ENCODE data around the gene BRINP2. TPM values are rescaled to one million over a fixed set of nuclear protein-coding genes. Genes with fewer than 3 reads are reported as not detected.

Gene BRINP2
- total RNA-seq, 4 donors from 2014 or later = 0.42 to 1.7 (median 0.70) TPM

DNA sequence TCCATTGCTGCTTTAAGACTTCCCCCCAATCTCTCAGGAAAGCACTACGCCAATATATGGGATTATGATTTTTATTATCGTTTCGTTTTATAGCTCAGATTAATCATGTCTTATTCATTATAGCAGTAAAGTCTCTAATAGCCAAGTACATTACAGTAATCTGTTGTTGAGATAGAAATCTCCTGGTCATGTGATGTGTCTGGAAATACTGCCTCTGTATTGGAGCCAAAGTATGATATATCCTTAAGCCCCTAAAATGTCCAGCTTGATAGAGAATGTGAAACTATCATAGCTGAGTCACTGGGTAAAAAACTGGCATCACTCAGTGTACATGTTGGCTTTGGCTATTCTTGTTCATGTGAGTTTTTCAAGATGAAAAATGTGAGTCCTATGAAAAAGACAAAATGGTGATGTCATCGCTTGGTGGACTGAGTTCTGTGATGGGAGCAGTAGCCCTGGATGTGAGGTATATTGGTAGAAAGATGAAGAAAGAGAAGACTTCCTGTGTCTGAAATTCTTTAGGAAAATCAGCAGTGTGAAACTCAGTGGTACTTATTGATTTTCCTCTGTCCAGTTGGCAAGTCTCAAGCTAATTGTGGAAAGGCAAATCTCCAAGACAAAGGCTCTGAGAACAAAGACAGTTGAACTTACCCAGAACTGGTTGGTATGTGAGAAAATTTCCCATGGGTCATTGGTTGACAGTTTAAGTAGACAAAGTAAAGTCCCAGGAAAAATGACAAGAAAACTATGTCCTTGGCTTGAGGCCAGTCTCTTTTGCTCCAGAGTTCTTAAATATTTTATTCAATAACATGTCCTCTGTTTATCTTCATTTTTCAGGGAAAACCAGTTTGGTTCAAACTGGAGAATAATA, 76.2 kb downstream of the BRINP2 start:
- Histone ChIP-seq H3K4me3 (peak overlapping the region in 1 of 4 donors; percentile 14), H3K27me3 (no peaks in the 10 kb centered on the region), H3K36me3 (no peaks in the 10 kb centered on the region), H3K27ac (replicated peaks in 1 of 4) (peak overlapping the region; percentile 67 to 79 (median 73)), H3K9me3 (no peaks in the 10 kb centered on the region), H3K4me1 (peaks cover 0 to 50% (median 40%) of the 10 kb centered on the region in 4 donors)
- WGBS = 65% methylated on average over 4 of the region's 4 CpGs
- intact Hi-C loops (cut with DNase I) = no loop called here
- no peak for DNase-seq (ENCODE audit: extremely low spot score)
- TF ChIP-seq POLR2AphosphoS5 (IDR thresholded peaks at IDR 0.05) (peak; percentile 8 to 76), EP300 (IDR thresholded peaks at IDR 0.05) (no peak)

DNA sequence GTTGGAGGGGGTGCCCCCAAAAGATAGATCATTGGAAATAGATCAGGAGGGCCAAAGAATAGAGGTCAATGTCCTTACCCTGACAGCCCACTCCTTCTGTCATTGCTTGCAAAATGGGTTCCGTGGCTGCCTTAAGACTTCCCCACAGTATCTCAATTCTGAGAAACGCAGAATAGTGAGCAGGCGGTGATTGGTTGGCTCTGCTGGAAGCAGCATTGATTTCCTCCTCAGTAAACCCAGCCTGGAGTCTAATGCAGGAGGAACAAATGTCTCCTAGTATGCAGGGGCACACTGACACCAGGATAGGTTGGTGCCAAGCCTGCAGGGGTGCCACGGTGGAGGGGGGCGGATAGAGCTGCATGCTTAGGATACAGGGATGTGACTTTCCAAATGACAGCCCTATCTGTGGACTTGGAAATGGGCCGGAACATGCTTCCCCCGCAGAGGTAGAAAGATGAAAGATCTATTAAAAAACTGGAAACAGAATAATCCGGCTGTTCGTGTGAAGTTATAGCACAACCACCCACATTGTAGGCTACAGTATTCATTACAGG, 76.9 kb downstream of the BRINP2 start:
- WGBS = 78% methylated on average over 9 of the region's 9 CpGs
- H3K4me3 ChIP-seq = peak overlapping the region in 1 of 4 donors; percentile 14
- H3K9me3 ChIP-seq = no peaks in the 10 kb centered on the region
- H3K27me3 ChIP-seq = no peaks in the 10 kb centered on the region
- no peak for TF ChIP-seq POLR2AphosphoS5 (IDR thresholded peaks at IDR 0.05)
- TF ChIP-seq, protein P1, sequence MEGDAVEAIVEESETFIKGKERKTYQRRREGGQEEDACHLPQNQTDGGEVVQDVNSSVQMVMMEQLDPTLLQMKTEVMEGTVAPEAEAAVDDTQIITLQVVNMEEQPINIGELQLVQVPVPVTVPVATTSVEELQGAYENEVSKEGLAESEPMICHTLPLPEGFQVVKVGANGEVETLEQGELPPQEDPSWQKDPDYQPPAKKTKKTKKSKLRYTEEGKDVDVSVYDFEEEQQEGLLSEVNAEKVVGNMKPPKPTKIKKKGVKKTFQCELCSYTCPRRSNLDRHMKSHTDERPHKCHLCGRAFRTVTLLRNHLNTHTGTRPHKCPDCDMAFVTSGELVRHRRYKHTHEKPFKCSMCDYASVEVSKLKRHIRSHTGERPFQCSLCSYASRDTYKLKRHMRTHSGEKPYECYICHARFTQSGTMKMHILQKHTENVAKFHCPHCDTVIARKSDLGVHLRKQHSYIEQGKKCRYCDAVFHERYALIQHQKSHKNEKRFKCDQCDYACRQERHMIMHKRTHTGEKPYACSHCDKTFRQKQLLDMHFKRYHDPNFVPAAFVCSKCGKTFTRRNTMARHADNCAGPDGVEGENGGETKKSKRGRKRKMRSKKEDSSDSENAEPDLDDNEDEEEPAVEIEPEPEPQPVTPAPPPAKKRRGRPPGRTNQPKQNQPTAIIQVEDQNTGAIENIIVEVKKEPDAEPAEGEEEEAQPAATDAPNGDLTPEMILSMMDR (IDR thresholded peaks at IDR 0.05) = no peak
- intact Hi-C loops (cut with DNase I) = no loop called here
- H3K4me1 ChIP-seq = peaks cover 0 to 50% (median 40%) of the 10 kb centered on the region in 4 donors
- no peak for DNase-seq (ENCODE audit: extremely low spot score)
- peak overlapping the region; percentile 67 to 79 (median 73) for H3K27ac ChIP-seq (replicated peaks in 1 of 4)
- no peaks in the 10 kb centered on the region for H3K36me3 ChIP-seq

GRCh38 chr1:177248258-177248657, 77.5 kb downstream of the BRINP2 start:
- 79% methylated on average over 5 of the region's 5 CpGs for WGBS
- intact Hi-C loops (cut with DNase I) = no loop called here
- TF ChIP-seq POLR2A (IDR thresholded peaks at IDR 0.05; ENCODE audit: low read depth) = no peak
- TF ChIP-seq EP300 (IDR thresholded peaks at IDR 0.05) = no peak
- TF ChIP-seq, protein P1 (IDR thresholded peaks at IDR 0.05) = no peak
- Histone ChIP-seq H3K4me1 (peaks cover 0 to 50% (median 40%) of the 10 kb centered on the region in 4 donors), H3K36me3 (no peaks in the 10 kb centered on the region), H3K9me3 (no peaks in the 10 kb centered on the region), H3K27ac (replicated peaks in 1 of 4) (peak overlapping the region in 3 of 4 donors; percentile 70 to 79 (median 76)), H3K27me3 (no peaks in the 10 kb centered on the region), H3K4me3 (no peak overlapping the region)
- DNase-seq (ENCODE audit: extremely low spot score) = no peak

DNA sequence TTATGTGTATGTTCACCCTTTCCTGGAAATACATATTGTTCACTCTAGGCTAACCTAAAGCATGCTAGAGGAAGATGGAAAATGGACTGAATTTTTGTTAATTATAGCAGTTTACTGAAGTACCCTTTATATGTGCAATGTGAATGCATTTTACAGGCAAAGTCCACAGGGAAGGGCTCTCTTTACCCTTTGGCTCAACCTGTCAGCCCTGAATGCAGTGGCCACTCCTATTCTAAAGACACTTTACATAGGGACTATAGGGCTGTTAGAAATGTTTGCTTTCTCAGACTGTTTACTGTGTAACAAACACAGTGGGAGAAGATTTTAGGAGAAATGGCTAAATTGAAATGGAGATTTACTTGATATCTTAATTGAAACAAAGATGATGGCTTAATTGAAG, 78.5 kb downstream of the BRINP2 start:
- intact Hi-C loops (cut with DNase I) = no loop called here
- peaks cover 0 to 50% (median 40%) of the 10 kb centered on the region in 4 donors for H3K4me1 ChIP-seq
- DNase-seq (ENCODE audit: extremely low spot score) = no peak
- no peak for TF ChIP-seq POLR2A (IDR thresholded peaks at IDR 0.05; ENCODE audit: low read depth)
- TF ChIP-seq, protein P1 (IDR thresholded peaks at IDR 0.05) = no peak
- TF ChIP-seq EP300 (IDR thresholded peaks at IDR 0.05) = no peak
- TF ChIP-seq POLR2AphosphoS5 (IDR thresholded peaks at IDR 0.05) = no peak
- no peaks in the 10 kb centered on the region for H3K27me3 ChIP-seq
- H3K9me3 ChIP-seq = no peaks in the 10 kb centered on the region
- no peaks in the 10 kb centered on the region for H3K36me3 ChIP-seq
- H3K27ac ChIP-seq (replicated peaks in 1 of 4) = no peak overlapping the region
- H3K4me3 ChIP-seq = no peak overlapping the region

DNA sequence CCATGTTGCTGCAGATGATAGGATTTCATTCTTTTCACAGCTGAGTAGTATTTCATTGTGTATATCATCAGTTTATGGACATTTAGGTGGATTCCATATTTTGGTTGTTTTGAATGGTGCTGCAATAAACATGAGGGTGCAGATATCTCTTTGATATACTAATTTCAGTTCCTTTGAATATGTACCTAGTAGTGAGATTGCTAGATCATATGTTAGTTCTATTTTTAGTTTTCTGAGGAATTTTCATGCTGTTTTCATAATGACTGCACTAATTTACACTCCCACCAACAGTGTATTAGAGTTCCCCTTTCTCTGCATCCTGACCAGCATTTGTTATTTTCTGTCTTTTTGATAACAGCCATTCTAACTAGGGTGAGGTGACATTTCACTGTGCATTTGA, 82.1 kb downstream of the BRINP2 start:
- TF ChIP-seq POLR2A (IDR thresholded peaks at IDR 0.05; ENCODE audit: low read depth) (no peak), EP300 (IDR thresholded peaks at IDR 0.05) (no peak), POLR2AphosphoS5 (IDR thresholded peaks at IDR 0.05) (no peak)
- TF ChIP-seq, protein P1 (IDR thresholded peaks at IDR 0.05) = no peak
- Histone ChIP-seq H3K9me3 (no peaks in the 10 kb centered on the region), H3K27me3 (no peaks in the 10 kb centered on the region), H3K4me1 (peaks cover 9 to 42% (median 33%) of the 10 kb centered on the region in 4 donors), H3K36me3 (no peaks in the 10 kb centered on the region), H3K4me3 (no peak overlapping the region), H3K27ac (replicated peaks in 1 of 4) (no peak overlapping the region)
- intact Hi-C loops (cut with DNase I) = loop anchor here (10.0 kb wide), 1 partner anchor 692 kb away; no protein-coding TSS in a partner anchor
- no peak for DNase-seq (ENCODE audit: extremely low spot score)
